ENCODE data around the gene RINT1. TPM values are rescaled to one million over a fixed set of nuclear protein-coding genes. Genes with fewer than 3 reads are reported as not detected.

The RINT1 gene
- total RNA-seq = 10 to 100 TPM; 21.7 to 22.5 TPM

DNA sequence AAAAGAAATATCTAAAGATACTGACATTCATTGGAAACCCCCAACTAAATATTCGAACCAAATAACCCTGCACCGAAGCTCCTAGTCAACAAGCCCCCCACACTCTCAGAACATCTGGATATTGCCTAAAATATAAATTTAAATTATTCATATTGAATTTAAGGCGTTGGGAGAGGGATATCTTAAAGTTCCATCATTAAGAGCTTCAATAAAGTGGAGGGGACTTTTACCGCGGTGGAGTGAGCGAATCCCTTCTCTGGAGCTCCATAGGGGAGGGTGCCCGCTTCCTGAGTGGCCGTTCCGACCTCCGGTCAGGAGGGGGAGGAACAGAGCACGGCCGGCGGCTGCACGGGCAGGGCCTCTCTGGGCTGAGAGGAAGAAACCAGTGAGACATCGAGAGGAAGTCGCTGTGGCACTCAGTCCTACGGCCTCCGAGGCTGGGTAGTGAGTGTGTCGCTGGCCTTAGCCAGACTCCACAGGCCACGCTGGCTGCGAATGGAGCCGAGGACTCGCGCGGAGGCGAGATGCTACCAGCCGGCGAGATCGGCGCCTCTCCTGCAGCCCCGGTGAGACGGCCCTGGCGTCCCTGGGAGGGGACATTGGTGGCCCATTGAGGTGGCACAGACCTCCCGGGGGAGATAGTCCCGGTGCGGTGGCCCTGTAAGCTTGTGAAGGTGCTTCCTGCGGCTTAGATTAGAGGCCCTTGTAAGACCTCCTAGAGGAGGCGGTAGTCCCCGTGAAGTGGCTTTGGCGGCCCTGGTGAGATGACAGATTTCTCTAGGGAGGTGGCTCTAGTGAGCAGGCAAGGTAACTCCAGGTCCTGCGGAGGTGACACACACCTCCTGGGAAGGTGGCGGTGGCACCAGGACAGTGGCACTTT lies at the start of gene RINT1:
Gene RINT1 (plus strand): TSS at position 410 of the 880 bp plus-strand sequence. CDS start 115 bp downstream, at position 525.
- CTCF ChIA-PET = interaction anchor here (0.8 to 1.7 kb wide), 16 partner anchors 8 to 548 kb away, joined by 3 to 8 read pairs (median 4); no protein-coding TSS in a partner anchor
- ATAC-seq = peak; percentile 97
- no peaks in the 10 kb centered on the region for H3K9me3 Mint-ChIP-seq
- peak; percentile 93 for DNase-seq
- intact Hi-C loops (cut with micrococcal nuclease) = no loop called here
- H3K27me3 Mint-ChIP-seq = no peaks in the 10 kb centered on the region
- POLR2A ChIA-PET = interaction anchor here (0.6 to 2.0 kb wide), 11 partner anchors 8 to 518 kb away, joined by 3 to 13 read pairs (median 4); partner anchors contain the start of genes KMT2E, PUS7 and SRPK2
- peak; percentile 56 for TF ChIP-seq CTCF (IDR thresholded peaks at IDR 0.05)
- peaks cover 2% of the 10 kb centered on the region for H3K36me3 Mint-ChIP-seq (ENCODE audit: low read depth)
- H3K4me3 Mint-ChIP-seq = peak within 1 kb of the TSS; percentile 89
- peak within 1 kb of the TSS; percentile 94 for H3K27ac Mint-ChIP-seq
- H3K4me1 Mint-ChIP-seq (ENCODE audit: low read depth) = peaks cover 28% of the 10 kb centered on the region

GRCh38 chr7:105487579-105488571 lies 44.1 kb upstream of the RINT1 start:
- Mint-ChIP-seq H3K9me3 (no peaks in the 10 kb centered on the region), H3K27me3 (no peaks in the 10 kb centered on the region), H3K27ac (peak overlapping the region; percentile 22), H3K4me1 (ENCODE audit: low read depth) (no peaks in the 10 kb centered on the region), H3K4me3 (no peak overlapping the region), H3K36me3 (ENCODE audit: low read depth) (peaks cover 42% of the 10 kb centered on the region)
- no peak for ATAC-seq
- peak; percentile 10 for TF ChIP-seq CTCF (IDR thresholded peaks at IDR 0.05)
- intact Hi-C loops (cut with micrococcal nuclease) = no loop called here
- POLR2A ChIA-PET = interaction anchor here (0.6 kb wide), 1 partner anchor 132 kb away, joined by 3 read pairs; no protein-coding TSS in a partner anchor
- no peak for DNase-seq
- CTCF ChIA-PET = no interaction called here

- H3K9me3 Mint-ChIP-seq = no peaks in the 10 kb centered on the region
- CTCF ChIA-PET = no interaction called here
- H3K4me1 Mint-ChIP-seq (ENCODE audit: low read depth) = no peaks in the 10 kb centered on the region
- TF ChIP-seq CTCF (IDR thresholded peaks at IDR 0.05) = no peak
- H3K36me3 Mint-ChIP-seq (ENCODE audit: low read depth) = peaks cover 45% of the 10 kb centered on the region
- POLR2A ChIA-PET = no interaction called here
- no peaks in the 10 kb centered on the region for H3K27me3 Mint-ChIP-seq
- ATAC-seq (no peak), DNase-seq (no peak)
- intact Hi-C loops (cut with micrococcal nuclease) = no loop called here
- no peak overlapping the region for H3K4me3 Mint-ChIP-seq
- H3K27ac Mint-ChIP-seq = no peak overlapping the region
These were observed 42.6 kb upstream of the RINT1 start for GRCh38 chr7:105489409-105489808.

DNA sequence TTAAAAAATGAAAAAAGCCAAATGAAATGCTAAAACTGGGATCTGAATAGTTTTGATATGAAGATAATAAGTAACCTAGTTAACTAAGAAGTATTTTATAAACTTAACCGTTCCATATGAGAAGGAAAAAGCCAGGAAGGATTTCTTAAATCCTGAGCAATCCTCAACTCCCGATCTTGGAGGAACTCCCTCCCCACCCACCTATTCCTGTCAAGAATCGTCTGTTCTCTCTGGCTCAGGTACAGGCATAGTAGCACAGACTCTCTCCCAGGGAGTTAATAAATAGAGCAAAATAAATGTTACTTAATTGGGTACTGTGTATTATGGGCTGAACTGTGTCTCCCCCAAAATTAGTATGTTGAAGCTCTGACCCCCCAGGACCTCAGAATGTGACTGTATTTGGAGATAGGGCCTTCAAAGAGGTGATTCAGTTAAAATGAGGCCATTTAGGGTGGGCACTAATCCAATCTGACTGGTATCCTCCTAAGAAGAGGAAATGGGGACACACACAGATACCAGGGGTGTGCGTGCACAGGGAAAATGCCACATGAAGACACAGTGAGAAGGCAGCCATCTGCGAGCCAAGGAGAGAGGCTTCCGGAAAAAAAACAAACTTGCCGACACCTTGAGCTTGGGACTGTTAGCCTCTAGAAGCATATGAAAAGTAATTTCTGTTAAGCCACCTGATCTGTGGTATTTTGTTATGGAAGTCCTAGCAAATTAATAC lies 38.6 kb upstream of the RINT1 start:
- Mint-ChIP-seq H3K4me1 (ENCODE audit: low read depth) (no peaks in the 10 kb centered on the region), H3K4me3 (no peak overlapping the region), H3K27me3 (no peaks in the 10 kb centered on the region), H3K9me3 (no peaks in the 10 kb centered on the region), H3K27ac (no peak overlapping the region), H3K36me3 (ENCODE audit: low read depth) (peaks cover 28% of the 10 kb centered on the region)
- intact Hi-C loops (cut with micrococcal nuclease) = no loop called here
- no peak for TF ChIP-seq CTCF (IDR thresholded peaks at IDR 0.05)
- POLR2A ChIA-PET = no interaction called here
- no peak for DNase-seq
- CTCF ChIA-PET = no interaction called here
- ATAC-seq = no peak
